Sigmoid colon (tissue), 4 donors: ENCODE data around the gene TBCD.

Experiments
- CTCF ChIP-seq, 4 experiments: fragments of 450-650 bp in 3 of 4; fragments of 200-600 bp in 1 of 4; IDR thresholded peaks; one replicate each; pipeline ENCODE4 v1.5.1; 2016 to 2019; ENCODE audit warnings: antibody characterized with exemption in 4 of 4, mild to moderate bottlenecking in 3 of 4, moderate library complexity in 2 of 4
- EP300 ChIP-seq, 4 donors: sonication (generic); formaldehyde crosslinking; IDR thresholded peaks; one replicate each; pipeline ENCODE4 v1.6.1; 2017; ENCODE audit warnings: antibody characterized with exemption in 4 of 4
- POLR2A ChIP-seq, 2 donors: fragments of 450-650 bp; IDR thresholded peaks; one replicate each; pipeline ENCODE4 v1.6.1; 2016; ENCODE audit warnings: antibody characterized with exemption in 2 of 2, mild to moderate bottlenecking in 2 of 2, moderate library complexity in 2 of 2

- no peak for TF ChIP-seq CTCF (IDR thresholded peaks at IDR 0.05)
- no peak for TF ChIP-seq POLR2A (IDR thresholded peaks at IDR 0.05)
- no peak for TF ChIP-seq EP300 (IDR thresholded peaks at IDR 0.05)
These were observed 41.2 kb upstream of the TBCD start for GRCh38 chr17:82710499-82711232.
